ENCODE measurements around the gene CCDC7.
"Not testable (repeated sequence)": the region's sequence is repeated elsewhere in the genome, so short reads cannot be mapped to it uniquely, and the experiment has no call there.

Gene CCDC7

DNA sequence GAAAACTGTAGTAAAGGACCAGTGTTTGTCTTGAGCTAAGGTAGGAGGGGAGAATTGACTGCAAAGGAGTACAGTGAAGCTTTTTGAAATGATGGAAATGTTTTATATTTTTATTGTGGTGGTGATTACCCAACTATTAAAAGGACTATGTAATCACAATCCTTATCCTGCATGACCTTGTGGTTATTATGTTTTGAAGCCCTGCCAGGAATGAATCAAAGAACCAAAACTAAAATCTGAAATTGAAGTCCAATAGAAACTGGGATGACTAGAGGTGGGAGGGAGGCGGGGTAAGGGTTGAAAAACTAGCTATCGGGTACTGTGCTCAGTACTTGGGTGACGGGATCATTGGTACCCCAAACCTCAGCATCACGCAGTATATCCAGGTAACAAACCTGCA is 8.2 kb downstream of the CCDC7 start:
- no peak for DNase-seq (ENCODE audit: low spot score)

- DNase-seq (ENCODE audit: low spot score) = no peak
Measured at GRCh38 chr10:32459051-32459698, 13.2 kb downstream of the CCDC7 start.

- DNase-seq (ENCODE audit: low spot score) = no peak
Measured at GRCh38 chr10:32461203-32461602, 15.3 kb downstream of the CCDC7 start.

- DNase-seq (ENCODE audit: low spot score) = no peak
Measured at GRCh38 chr10:32471232-32471631, 25.3 kb downstream of the CCDC7 start.

- DNase-seq (ENCODE audit: low spot score) = no peak
Measured at GRCh38 chr10:32477499-32477898, 31.6 kb downstream of the CCDC7 start.

GRCh38 chr10:32481606-32482005 is 35.7 kb downstream of the CCDC7 start:
- no peak for DNase-seq (ENCODE audit: low spot score)

- not testable (repeated sequence) for DNase-seq (ENCODE audit: low spot score)
Measured at GRCh38 chr10:32483019-32483502, 37.1 kb downstream of the CCDC7 start.

GRCh38 chr10:32488038-32488437 is 42.1 kb downstream of the CCDC7 start:
- DNase-seq (ENCODE audit: low spot score) = not testable (repeated sequence)

DNA sequence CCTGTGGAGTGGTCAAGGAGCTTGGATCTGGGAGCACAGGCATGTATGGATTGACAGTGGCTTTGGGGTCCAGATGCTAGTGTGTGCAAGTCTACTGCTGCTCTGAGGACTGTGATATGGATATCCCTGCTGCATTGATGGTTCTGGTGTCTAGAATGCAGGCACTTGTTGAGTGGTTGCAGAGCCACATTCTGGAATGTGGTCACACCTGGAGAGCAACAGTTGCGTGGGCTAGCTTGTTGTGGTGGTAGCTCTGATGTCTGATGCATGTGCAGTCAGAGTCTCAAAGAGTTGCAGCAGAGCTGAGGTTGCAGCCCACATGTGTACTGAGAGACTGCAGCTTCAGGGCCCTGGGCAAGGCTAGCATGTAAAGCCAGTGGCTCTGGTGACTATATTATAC is 43.2 kb downstream of the CCDC7 start:
- DNase-seq (ENCODE audit: low spot score) = no peak

DNA sequence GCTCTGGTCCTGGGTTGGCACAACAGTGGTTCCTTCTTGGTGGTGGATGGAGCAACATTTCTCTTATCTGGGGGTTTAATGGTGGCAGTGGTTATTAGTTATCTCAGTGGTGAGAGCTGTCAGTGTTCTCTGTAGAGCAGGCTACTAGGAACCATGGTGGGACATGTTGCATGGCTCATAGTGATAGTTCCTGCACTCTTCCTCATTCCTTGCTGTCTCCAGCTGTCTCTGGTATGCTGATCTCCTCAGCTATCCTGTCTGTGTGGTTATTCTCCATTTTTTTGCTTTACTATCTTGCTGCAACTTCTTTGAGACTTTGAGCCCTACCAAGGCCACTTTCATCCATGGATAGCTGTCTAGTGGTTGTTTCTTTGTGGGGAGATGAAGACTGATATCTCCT is 44.0 kb downstream of the CCDC7 start:
- DNase-seq (ENCODE audit: low spot score) = no peak

GRCh38 chr10:32494562-32494961 is 48.6 kb downstream of the CCDC7 start:
- DNase-seq (ENCODE audit: low spot score) = not testable (repeated sequence)

DNA sequence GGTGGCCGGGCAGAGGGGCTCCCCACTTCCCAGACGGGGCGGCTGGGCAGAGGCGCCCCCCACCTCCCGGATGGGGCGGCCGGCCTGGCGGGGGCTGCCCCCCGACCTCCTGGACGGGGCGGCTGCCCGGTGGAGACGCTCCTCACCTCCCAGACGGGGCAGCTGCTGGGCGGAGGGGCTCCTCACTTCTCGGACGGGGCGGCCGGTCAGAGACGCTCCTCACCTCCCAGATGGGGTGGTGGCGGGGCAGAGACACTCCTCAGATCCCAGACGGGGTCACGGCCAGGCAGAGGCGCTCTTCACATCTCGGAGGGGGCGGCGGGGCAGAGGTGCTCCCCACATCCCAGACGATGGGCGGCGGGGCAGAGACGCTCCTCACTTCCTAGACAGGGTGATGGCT is 54.2 kb downstream of the CCDC7 start:
- not testable (repeated sequence) for DNase-seq (ENCODE audit: low spot score)

DNA sequence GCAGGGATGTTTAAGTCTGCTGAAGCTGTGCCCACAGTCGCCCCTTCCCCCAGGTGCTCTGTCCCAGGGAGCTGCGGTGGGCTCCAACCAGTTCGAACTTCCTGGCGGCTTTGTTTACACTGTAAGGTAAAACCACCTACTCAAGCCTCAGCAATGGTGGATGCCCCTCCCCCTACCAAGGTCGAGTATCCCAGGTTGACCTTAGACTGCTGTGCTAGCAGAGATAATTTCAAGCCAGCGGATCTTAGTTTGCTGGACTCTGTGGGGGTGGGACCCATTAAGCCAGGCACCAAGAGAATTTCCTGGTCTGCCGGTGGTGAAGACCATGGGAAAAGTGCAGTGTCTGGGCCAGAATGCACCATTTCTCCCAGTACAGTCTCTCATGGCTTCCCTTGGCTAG is 56.0 kb downstream of the CCDC7 start:
- no peak for DNase-seq (ENCODE audit: low spot score)

- not testable (repeated sequence) for DNase-seq (ENCODE audit: low spot score)
Measured at GRCh38 chr10:32505762-32506420, 60.0 kb downstream of the CCDC7 start.

DNA sequence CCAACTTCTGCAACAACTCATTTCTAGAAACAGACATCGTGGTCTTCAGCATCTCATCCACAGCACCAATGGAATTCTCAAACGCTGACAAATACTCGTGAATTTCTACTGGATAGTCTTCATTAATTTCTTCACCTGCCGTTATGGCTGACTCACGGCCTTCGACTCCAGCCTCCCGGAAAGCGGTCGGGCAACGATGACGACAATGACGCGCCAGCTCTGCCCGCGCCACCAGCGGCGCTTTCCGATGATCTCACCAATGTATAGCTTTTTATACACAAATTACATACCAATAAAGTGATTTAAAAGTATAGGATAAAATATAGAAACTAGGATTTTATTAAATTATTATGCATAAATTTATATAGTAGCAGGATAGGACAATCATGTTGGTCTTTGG is 65.7 kb downstream of the CCDC7 start:
- DNase-seq (ENCODE audit: low spot score) = no peak

DNA sequence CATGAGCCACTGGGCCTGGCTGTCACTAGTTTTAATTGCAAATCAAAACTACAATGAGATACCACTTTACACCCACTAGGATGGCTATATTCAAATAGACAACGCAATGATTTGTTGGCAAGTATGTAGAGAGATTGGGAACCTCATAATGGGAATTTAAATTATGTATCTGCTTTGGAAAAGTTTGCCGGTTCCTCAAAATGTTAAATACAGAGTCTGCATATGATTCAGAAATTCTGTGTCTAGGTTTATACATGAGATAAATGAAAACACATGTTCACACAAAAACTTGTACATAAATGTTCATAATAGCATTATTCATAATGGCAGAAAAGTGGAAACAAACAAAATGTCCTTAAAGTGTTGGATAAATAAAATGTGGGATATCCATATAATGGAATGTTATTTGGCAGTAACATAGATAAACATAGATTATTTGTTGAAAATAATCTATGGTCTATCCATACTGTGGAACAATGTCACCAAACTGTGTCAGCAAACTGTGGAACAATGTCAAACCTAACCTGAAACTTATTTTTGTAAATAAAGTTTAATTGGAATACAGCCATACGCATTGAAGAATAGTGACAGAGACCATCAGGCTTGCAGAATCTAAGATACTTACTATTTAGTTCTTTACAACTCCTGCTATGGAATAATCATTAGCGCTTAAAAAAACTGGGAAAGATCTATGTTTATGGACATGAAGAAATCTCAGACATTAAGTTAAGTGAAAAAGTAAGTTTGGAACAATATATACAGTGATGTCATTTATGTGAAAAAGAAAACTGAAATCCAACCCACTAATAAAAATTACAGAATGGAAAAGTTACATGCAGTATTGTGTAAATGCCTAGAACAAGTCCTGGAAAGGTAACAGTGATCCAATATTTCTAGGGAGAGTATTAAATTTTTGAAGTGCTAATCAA is 70.9 kb downstream of the CCDC7 start:
- DNase-seq (ENCODE audit: low spot score) = no peak

- DNase-seq (ENCODE audit: low spot score) = no peak
Measured at GRCh38 chr10:32530231-32530630, 84.3 kb downstream of the CCDC7 start.

- no peak for DNase-seq (ENCODE audit: low spot score)
Measured at GRCh38 chr10:32538256-32538655, 92.3 kb downstream of the CCDC7 start.

DNA sequence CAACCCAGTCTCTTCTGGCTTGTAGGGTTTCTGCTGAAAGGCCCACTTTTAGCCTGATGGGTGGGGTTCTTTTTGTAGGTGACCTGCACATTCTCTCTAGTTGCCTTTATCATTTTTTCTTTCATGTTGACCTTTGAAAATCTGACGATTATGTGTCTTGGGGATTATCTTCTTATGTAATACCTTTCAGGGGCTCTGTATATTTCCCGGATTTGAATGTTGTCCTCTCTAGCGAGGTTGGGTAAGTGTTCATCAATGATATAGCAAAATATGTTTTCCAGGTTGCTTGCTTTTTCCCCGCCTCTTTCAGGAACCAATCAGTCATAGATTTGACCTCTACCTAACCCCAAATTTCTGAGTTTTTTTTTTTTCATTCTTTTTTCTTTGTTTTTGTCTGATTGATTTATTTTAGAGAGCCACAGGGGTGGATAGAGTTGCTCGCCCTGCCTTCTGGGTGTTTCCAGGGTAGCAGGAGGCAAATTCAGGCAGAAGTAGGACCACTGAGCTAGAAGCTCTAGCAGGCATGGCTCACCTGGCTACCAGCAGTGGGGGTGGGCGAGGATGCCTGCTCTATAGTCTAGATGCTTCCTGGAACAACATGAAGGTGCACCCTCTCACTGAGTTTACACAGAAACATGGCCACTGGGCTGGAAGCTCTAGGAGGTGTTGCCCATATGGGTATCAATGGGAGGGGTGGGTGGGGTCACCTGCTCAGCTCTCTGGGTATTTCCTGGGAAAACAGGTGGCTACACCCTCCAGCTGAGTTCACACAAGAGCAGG is 94.9 kb downstream of the CCDC7 start:
- no peak for DNase-seq (ENCODE audit: low spot score)

GRCh38 chr10:32548208-32548607 is 102.3 kb downstream of the CCDC7 start:
- no peak for DNase-seq (ENCODE audit: low spot score)

GRCh38 chr10:32556783-32557395 is 110.9 kb downstream of the CCDC7 start:
- DNase-seq (ENCODE audit: low spot score) = no peak

Data from hematopoietic multipotent progenitor cell treated with erythropoietin and hydrocortisone succinate and interleukin-3 and kit ligand, for 17 days (in vitro differentiated cells).